Measurements from ENCODE around the gene ATXN1L.
A peak's percentile ranks its signal among the peaks of the same experiment; 100 is the strongest.
"Not testable (repeated sequence)": the region's sequence is repeated elsewhere in the genome, so short reads cannot be mapped to it uniquely, and the experiment has no call there.

Gene ATXN1L

GRCh38 chr16:71845639-71846430, at the start of gene ATXN1L:
Gene ATXN1L, plus strand, starts transcription at chr16:71845976. Its CDS starts 3,765 bp downstream, at chr16:71849741.
- peaks cover 24% of the 10 kb centered on the region for H3K36me3 Mint-ChIP-seq (ENCODE audit: low read depth)
- H3K4me3 Mint-ChIP-seq: peak within 1 kb of the TSS; percentile 91
- peaks cover 39% of the 10 kb centered on the region for H3K4me1 Mint-ChIP-seq (ENCODE audit: low read depth)
- H3K27me3 Mint-ChIP-seq: no peaks in the 10 kb centered on the region
- H3K27ac Mint-ChIP-seq: peak within 1 kb of the TSS; percentile 93
- no peaks in the 10 kb centered on the region for H3K9me3 Mint-ChIP-seq

- no peaks in the 10 kb centered on the region for H3K9me3 Mint-ChIP-seq
- no peaks in the 10 kb centered on the region for H3K27me3 Mint-ChIP-seq
- no peak overlapping the region for H3K27ac Mint-ChIP-seq
- peaks cover 33% of the 10 kb centered on the region for H3K36me3 Mint-ChIP-seq (ENCODE audit: low read depth)
- H3K4me3 Mint-ChIP-seq: no peak overlapping the region
- peaks cover 43% of the 10 kb centered on the region for H3K4me1 Mint-ChIP-seq (ENCODE audit: low read depth)
Measured at GRCh38 chr16:71796501-71797097, 49.2 kb upstream of the ATXN1L start.

DNA sequence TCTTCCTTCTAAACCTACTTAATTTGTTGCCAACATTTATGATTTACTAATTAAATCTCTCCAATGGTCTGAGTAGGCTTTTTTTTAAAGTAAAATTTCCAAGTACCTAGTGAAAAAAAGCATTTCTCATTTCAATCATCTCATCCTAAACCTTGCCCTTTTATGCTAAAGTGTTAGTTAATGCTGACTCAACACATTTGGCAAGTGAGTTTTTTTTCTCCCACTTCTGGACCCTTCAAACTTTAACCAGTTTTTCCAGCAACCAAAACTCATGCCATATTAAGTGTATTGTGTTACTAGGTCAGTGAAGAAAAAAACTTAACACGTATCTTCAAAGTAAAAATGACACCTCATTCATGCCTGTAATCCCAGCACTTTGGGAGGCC, 42.5 kb upstream of the ATXN1L start:
- Mint-ChIP-seq H3K4me1 (ENCODE audit: low read depth) (peaks cover 39% of the 10 kb centered on the region), H3K9me3 (no peaks in the 10 kb centered on the region), H3K36me3 (ENCODE audit: low read depth) (peaks cover 30% of the 10 kb centered on the region), H3K27me3 (no peaks in the 10 kb centered on the region), H3K27ac (peak overlapping the region; percentile 61), H3K4me3 (no peak overlapping the region)

DNA sequence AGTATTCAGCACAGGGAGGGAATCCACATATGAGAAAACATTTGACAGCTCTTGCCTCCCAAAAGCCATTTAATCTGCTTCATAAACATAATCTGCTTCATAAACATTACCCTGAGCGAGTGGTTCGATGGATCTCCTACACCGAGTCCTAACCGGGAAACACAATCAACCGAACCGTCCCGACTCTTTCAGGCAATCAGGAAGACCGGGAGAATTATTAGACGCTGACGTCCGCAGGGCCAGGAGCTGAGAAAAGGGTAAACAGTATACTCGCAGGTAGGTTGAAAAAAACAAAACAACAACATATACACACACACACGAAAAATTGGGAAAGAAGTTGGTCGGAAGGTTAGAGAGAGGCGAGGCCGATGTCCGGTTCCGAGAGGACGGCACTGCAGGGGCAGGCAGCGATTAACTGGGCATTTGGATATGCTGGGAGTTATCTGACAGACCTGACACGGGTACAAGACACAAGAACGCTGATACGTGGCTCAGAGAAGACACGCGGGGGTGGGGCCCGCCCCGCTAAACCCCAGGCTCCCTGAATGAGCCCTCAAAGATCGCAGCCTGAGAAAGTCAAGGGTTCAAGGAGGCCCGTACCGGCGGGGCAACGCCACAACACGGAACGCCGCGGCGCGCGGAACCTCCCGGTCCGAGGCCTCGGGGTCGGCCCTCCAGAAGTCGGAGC, 37.7 kb upstream of the ATXN1L start:
- no peaks in the 10 kb centered on the region for H3K9me3 Mint-ChIP-seq
- H3K4me3 Mint-ChIP-seq: peak overlapping the region; percentile 95
- H3K27me3 Mint-ChIP-seq: no peaks in the 10 kb centered on the region
- H3K36me3 Mint-ChIP-seq (ENCODE audit: low read depth): peaks cover 17% of the 10 kb centered on the region
- H3K27ac Mint-ChIP-seq: peak overlapping the region; percentile 100
- H3K4me1 Mint-ChIP-seq (ENCODE audit: low read depth): peaks cover 50% of the 10 kb centered on the region

DNA sequence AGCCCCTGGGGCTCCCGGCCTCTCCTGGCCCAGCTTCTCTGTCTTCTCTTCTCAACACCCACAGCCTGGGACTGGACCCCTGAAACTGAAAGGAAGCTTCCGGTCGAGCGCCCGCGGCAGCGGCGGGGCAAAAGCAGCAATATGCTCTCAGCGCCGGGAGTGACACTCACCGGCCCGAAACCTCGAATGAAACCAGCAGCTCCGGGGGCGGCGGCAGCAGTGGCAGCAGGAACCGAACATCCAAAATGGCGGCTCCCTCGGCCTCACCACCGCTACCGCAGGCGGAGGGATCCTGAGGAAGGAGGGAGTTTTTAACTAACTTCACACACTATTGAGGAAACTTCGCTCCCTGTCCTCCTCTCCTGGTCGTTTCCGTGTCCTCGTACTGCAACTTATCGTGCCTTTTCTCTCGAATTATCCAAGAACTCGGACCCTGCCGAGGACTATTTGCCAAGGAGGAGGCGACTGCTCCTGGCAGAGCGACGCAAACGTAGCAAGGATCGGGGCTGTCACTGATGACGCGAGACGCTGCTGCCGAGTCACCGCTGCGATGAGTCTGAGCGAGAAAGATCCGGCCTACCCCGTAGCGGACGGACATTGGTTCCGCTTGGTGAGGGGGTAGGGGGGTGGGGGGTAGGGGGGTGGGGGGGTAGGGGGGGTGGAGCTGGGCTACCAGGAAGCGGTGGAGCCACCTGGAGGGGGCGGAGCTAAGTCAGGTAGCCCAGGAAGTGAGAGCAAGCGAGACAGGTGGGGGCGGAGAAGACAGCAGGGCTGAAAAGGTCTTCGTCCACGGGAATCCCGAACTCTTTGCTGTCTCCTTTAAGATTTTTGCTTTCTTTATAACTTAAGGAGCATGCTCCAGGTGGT, 37.0 kb upstream of the ATXN1L start, which contains the start of gene AP1G1:
AP1G1 (minus strand) TSS at position 242 of the 867 bp plus-strand sequence. CDS start 19,355 bp downstream, outside the sequence.
- no peaks in the 10 kb centered on the region for H3K9me3 Mint-ChIP-seq
- H3K4me3 Mint-ChIP-seq: peak within 1 kb of the TSS; percentile 95
- H3K4me1 Mint-ChIP-seq (ENCODE audit: low read depth): peaks cover 45% of the 10 kb centered on the region
- peak within 1 kb of the TSS; percentile 100 for H3K27ac Mint-ChIP-seq
- H3K36me3 Mint-ChIP-seq (ENCODE audit: low read depth): peaks cover 11% of the 10 kb centered on the region
- H3K27me3 Mint-ChIP-seq: no peaks in the 10 kb centered on the region

- H3K27ac Mint-ChIP-seq: not testable (repeated sequence)
- peak overlapping the region; percentile 48 for H3K4me3 Mint-ChIP-seq
- H3K4me1 Mint-ChIP-seq (ENCODE audit: low read depth): peaks cover 33% of the 10 kb centered on the region
Measured at GRCh38 chr16:71810155-71810530, 35.6 kb upstream of the ATXN1L start.

DNA sequence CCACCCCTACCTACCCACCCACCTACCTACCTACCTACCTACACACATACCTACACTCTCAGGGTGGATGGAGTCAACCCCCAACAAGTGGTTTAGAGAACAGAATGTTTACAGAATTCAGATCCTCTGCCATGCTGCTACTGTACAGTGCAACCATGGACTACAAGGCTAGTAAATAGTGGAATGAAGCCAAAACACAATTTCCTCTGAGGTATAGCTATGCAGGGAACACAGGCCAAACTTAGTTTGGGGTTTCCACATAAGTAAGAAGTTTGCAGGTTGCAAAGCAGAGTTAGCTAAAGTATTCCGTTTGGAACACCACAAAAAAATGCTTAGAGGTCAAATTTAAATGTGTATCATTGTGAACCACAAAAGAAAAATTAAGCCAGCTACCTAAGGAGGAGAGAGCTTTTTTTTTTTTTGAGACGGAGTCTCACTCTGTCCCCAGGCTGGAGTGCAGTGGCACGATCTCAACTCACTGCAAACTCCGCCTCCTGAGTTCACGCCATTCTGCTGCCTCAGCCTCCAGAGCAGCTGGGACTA, 34.4 kb upstream of the ATXN1L start:
- H3K4me3 Mint-ChIP-seq: no peak overlapping the region
- H3K9me3 Mint-ChIP-seq: no peaks in the 10 kb centered on the region
- H3K27ac Mint-ChIP-seq: no peak overlapping the region
- H3K27me3 Mint-ChIP-seq: no peaks in the 10 kb centered on the region
- H3K4me1 Mint-ChIP-seq (ENCODE audit: low read depth): peaks cover 26% of the 10 kb centered on the region
- H3K36me3 Mint-ChIP-seq (ENCODE audit: low read depth): peaks cover 8% of the 10 kb centered on the region

More at GRCh38 chr16:71810155-71810530, 35.6 kb upstream of the ATXN1L start:
- H3K9me3 Mint-ChIP-seq, H3K27me3 Mint-ChIP-seq: not testable (repeated sequence)
- H3K36me3 Mint-ChIP-seq (ENCODE audit: low read depth): peaks cover 11% of the 10 kb centered on the region

DNA sequence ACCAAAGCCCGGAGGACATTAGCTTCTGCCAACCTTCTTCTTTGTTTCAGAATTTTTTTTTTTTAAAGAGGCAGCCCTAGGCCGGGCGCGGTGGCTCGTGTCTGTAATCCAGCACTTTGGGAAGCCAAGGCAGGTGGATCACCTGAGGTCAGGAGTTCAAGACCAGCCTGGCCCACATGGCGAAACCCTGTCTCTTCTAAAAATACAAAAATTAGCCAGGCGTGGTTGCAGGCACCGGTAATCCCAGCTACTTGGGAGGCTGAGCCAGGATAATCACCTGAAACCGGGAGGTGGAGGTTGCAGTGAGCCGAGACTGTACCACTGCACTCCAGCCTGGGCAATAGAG, 28.6 kb upstream of the ATXN1L start:
- H3K36me3 Mint-ChIP-seq (ENCODE audit: low read depth); H3K9me3 Mint-ChIP-seq; H3K27me3 Mint-ChIP-seq; H3K4me3 Mint-ChIP-seq: not testable (repeated sequence)
- Mint-ChIP-seq H3K27ac (peak overlapping the region; percentile 68), H3K4me1 (ENCODE audit: low read depth) (peaks cover 12% of the 10 kb centered on the region)

- H3K4me1 Mint-ChIP-seq (ENCODE audit: low read depth): no peaks in the 10 kb centered on the region
- no peak overlapping the region for H3K27ac Mint-ChIP-seq
Measured at GRCh38 chr16:71826533-71827017, 19.2 kb upstream of the ATXN1L start.

DNA sequence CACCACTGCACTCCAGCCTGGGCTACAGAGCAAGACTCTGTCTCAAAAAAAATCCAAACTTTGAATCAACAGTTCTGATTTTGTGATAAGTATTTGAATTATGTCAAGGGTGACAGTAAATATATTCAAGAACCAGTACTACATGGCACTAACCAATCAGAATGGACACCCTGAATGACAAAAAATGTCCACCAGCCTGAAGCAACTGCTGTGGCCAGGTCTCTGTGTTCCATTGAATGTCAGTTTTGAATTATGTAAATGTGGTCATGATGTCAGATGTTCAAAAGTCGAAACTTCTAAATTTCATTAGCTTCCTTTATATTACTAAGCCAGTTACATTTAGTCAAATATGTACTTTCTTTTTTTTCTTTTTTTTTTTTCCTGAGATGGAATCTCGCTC, 15.4 kb upstream of the ATXN1L start:
- H3K27ac Mint-ChIP-seq: no peak overlapping the region
- H3K27me3 Mint-ChIP-seq: no peaks in the 10 kb centered on the region
- H3K36me3 Mint-ChIP-seq (ENCODE audit: low read depth): no peaks in the 10 kb centered on the region
- no peaks in the 10 kb centered on the region for H3K4me1 Mint-ChIP-seq (ENCODE audit: low read depth)
- H3K9me3 Mint-ChIP-seq: no peaks in the 10 kb centered on the region
- no peak overlapping the region for H3K4me3 Mint-ChIP-seq

More at GRCh38 chr16:71826533-71827017, 19.2 kb upstream of the ATXN1L start:
- no peaks in the 10 kb centered on the region for H3K9me3 Mint-ChIP-seq
- H3K36me3 Mint-ChIP-seq (ENCODE audit: low read depth): peaks cover 7% of the 10 kb centered on the region
- no peak overlapping the region for H3K4me3 Mint-ChIP-seq
- H3K27me3 Mint-ChIP-seq: no peaks in the 10 kb centered on the region

- H3K36me3 Mint-ChIP-seq (ENCODE audit: low read depth); H3K4me1 Mint-ChIP-seq (ENCODE audit: low read depth); H3K27ac Mint-ChIP-seq; H3K9me3 Mint-ChIP-seq; H3K4me3 Mint-ChIP-seq; H3K27me3 Mint-ChIP-seq: not testable (repeated sequence)
Measured at GRCh38 chr16:71831698-71832097, 14.1 kb upstream of the ATXN1L start.

DNA sequence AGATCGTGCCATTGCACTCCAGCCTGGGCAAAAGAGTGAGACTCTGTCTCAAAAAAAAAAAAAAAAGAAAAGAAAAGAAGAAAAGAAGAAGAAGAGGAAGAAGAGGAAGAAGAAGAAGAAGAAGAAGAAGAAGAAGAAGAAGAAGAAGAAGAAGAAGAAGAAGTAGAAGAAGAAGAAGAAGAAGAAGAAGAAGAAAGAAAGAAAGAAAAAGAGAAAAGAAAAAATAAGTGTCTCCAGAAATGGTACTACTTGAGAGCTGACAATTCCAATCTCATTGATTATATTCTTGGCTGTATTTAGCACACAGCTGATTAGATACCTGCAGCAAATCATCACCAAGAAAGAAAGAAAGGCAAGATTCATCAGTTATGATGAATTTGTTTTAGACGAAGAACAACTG, 13.7 kb upstream of the ATXN1L start:
- H3K4me3 Mint-ChIP-seq; H3K4me1 Mint-ChIP-seq (ENCODE audit: low read depth); H3K9me3 Mint-ChIP-seq: not testable (repeated sequence)

DNA sequence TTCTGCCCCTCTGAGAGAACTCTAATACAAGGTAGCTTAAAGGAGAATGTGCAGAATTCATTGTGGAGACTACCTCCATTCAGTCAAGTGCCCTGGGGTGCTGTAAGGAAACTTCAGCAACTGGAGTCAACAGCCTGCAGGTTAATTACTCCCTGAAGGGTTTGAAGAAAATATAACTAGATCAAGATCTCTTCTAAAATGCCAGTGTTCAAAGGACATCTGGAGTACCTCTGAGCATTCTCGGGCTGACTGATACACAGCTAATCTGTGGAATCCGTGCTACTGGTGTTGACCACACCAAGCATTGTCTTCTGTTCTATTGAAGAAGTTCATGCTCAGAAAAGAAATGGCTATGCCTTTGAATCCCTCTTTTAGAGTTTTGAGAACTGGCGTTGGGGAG, 11.5 kb upstream of the ATXN1L start:
- H3K4me3 Mint-ChIP-seq: no peak overlapping the region
- no peaks in the 10 kb centered on the region for H3K4me1 Mint-ChIP-seq (ENCODE audit: low read depth)
- no peaks in the 10 kb centered on the region for H3K36me3 Mint-ChIP-seq (ENCODE audit: low read depth)
- H3K9me3 Mint-ChIP-seq: no peaks in the 10 kb centered on the region
- no peaks in the 10 kb centered on the region for H3K27me3 Mint-ChIP-seq
- H3K27ac Mint-ChIP-seq: no peak overlapping the region

More for the DNA sequence above, 13.7 kb upstream of the ATXN1L start:
- H3K27me3 Mint-ChIP-seq; H3K27ac Mint-ChIP-seq; H3K36me3 Mint-ChIP-seq (ENCODE audit: low read depth): not testable (repeated sequence)

GRCh38 chr16:71837150-71837549, 8.6 kb upstream of the ATXN1L start:
- Mint-ChIP-seq H3K4me1 (ENCODE audit: low read depth) (peaks cover 3% of the 10 kb centered on the region), H3K9me3 (no peaks in the 10 kb centered on the region), H3K4me3 (no peak overlapping the region), H3K27ac (no peak overlapping the region), H3K27me3 (no peaks in the 10 kb centered on the region), H3K36me3 (ENCODE audit: low read depth) (no peaks in the 10 kb centered on the region)
